K562 (cell line): ENCODE results near the gene CD2.

Experiments
- CBFB ChIP-seq: sonication (generic); formaldehyde crosslinking; IDR thresholded peaks from 2 replicates; pipeline ENCODE4 v1.4.0; 2020; ENCODE audit warnings: mild to moderate bottlenecking, missing genetic modification reagents
- JUN ChIP-seq, 2 experiments: sonication (generic) in 1 of 2; formaldehyde crosslinking in 1 of 2; IDR thresholded peaks; 2 replicates each; pipeline versions ENCODE4 v1.6.1 to v1.8.0; 2012 to 2022; ENCODE audit warnings: borderline replicate concordance in 2 of 2, mild to moderate bottlenecking in 2 of 2, improper control_type of control experiment in 1 of 2, low read depth in 1 of 2, low read length in 1 of 2, missing genetic modification reagents in 1 of 2
- POLR2A ChIP-seq: fragments of 450-650 bp; conservative IDR thresholded peaks from 2 replicates; pipeline ENCODE4 v1.6.1; 2016
- RAD21 ChIP-seq, 2 experiments: fragments of 250-450 bp in 1 of 2; fragments of 450-650 bp in 1 of 2; sonication (Bioruptor Pico) in 1 of 2; formaldehyde crosslinking in 1 of 2; IDR thresholded peaks in 1 of 2; conservative IDR thresholded peaks in 1 of 2; 2 replicates each; pipeline versions ENCODE4 v1.4.0 to v1.8.0; 2020 to 2022; ENCODE audit warnings: mild to moderate bottlenecking in 2 of 2, moderate library complexity in 1 of 2
- RBM17 ChIP-seq: fragments of 200-400 bp; formaldehyde crosslinking; IDR thresholded peaks from 2 replicates; pipeline ENCODE4 v1.6.1; 2017; ENCODE audit warnings: low read depth, mild to moderate bottlenecking, low read length, borderline replicate concordance
- TF ChIP-seq, protein P1 (sequence below): fragments of 450-650 bp; formaldehyde crosslinking; IDR thresholded peaks from 2 replicates; pipeline ENCODE4 v1.4.0; 2022; ENCODE audit warnings: mild to moderate bottlenecking, moderate library complexity
- TF ChIP-seq, protein P2 (sequence below): sonication (generic); formaldehyde crosslinking; IDR thresholded peaks from 2 replicates; pipeline ENCODE4 v1.8.1; 2022; ENCODE audit warnings: missing genetic modification reagents
- TF ChIP-seq, protein P3 (sequence below): fragments of 450-650 bp; formaldehyde crosslinking; conservative IDR thresholded peaks from 2 replicates; pipeline ENCODE4 v1.4.0; 2022; ENCODE audit warnings: mild to moderate bottlenecking, missing genetic modification characterization
- TF ChIP-seq, protein P4 (sequence below): fragments of 250-450 bp; sonication (Bioruptor Pico); IDR thresholded peaks from 2 replicates; pipeline ENCODE4 v1.4.0; 2020
- TF ChIP-seq, protein P5 (sequence below), 3 experiments: IDR thresholded peaks in 2 of 3; conservative IDR thresholded peaks in 1 of 3; 2 replicates each; pipeline ENCODE4 v1.5.1; 2011 to 2012; ENCODE audit warnings: low read length in 3 of 3, mild to moderate bottlenecking in 3 of 3, control low read depth in 2 of 3, improper control_type of control experiment in 1 of 3, inconsistent platforms in 1 of 3, low read depth in 1 of 3, mixed read lengths in 1 of 3, moderate library complexity in 1 of 3; ENCODE audit not compliant: insufficient read depth in 2 of 3
- TF ChIP-seq, protein P6 (sequence below): fragments of 450-650 bp; IDR thresholded peaks from 2 replicates; pipeline ENCODE4 v1.6.1; 2017; ENCODE audit warnings: mild to moderate bottlenecking, moderate library complexity

DNA sequence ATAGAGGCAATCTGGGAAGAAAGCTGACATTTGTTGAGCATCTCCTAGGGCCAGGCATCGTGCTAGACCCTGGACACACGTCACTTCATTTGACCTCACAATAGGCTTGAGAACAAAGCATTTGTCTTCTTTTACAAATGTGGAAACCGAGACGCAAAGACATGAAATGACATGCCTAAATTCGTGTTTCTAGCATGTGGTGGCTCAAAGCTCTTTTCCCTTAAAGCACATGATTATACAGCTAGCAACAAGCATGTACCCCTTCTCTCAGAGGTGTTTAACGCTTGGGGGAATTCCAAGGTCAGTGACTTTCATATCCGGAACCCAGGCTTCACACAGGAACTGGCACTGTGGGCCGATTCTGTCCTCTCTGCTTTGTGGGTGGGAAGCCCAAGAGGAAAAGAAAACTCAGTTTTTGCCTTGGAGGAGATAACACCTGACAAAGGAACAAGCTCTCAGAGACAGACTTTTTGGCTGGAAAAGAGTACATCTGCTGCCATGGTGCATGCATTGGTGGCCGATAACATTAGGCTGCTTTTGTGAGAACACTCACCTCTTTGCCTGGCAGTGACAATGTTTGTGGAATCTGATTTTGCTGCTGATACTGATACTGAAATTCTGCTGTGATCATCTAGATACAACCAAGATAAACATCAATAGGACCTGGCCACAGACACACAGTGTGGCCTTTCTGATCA, 15.4 kb upstream of the CD2 start:
- TF ChIP-seq, protein P1, sequence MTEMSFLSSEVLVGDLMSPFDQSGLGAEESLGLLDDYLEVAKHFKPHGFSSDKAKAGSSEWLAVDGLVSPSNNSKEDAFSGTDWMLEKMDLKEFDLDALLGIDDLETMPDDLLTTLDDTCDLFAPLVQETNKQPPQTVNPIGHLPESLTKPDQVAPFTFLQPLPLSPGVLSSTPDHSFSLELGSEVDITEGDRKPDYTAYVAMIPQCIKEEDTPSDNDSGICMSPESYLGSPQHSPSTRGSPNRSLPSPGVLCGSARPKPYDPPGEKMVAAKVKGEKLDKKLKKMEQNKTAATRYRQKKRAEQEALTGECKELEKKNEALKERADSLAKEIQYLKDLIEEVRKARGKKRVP, result no peak
- TF ChIP-seq JUN (IDR thresholded peaks at IDR 0.05; ENCODE audit: borderline replicate concordance, low read depth, low read length), result no peak
- TF ChIP-seq JUN (CRISPR knock-in tag; IDR thresholded peaks at IDR 0.05; ENCODE audit: borderline replicate concordance), result no peak
- TF ChIP-seq, protein P2, sequence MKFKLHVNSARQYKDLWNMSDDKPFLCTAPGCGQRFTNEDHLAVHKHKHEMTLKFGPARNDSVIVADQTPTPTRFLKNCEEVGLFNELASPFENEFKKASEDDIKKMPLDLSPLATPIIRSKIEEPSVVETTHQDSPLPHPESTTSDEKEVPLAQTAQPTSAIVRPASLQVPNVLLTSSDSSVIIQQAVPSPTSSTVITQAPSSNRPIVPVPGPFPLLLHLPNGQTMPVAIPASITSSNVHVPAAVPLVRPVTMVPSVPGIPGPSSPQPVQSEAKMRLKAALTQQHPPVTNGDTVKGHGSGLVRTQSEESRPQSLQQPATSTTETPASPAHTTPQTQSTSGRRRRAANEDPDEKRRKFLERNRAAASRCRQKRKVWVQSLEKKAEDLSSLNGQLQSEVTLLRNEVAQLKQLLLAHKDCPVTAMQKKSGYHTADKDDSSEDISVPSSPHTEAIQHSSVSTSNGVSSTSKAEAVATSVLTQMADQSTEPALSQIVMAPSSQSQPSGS, result no peak
- TF ChIP-seq, protein P3, sequence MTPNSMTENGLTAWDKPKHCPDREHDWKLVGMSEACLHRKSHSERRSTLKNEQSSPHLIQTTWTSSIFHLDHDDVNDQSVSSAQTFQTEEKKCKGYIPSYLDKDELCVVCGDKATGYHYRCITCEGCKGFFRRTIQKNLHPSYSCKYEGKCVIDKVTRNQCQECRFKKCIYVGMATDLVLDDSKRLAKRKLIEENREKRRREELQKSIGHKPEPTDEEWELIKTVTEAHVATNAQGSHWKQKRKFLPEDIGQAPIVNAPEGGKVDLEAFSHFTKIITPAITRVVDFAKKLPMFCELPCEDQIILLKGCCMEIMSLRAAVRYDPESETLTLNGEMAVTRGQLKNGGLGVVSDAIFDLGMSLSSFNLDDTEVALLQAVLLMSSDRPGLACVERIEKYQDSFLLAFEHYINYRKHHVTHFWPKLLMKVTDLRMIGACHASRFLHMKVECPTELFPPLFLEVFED (CRISPR knock-in tag), result no peak
- TF ChIP-seq, protein P4, sequence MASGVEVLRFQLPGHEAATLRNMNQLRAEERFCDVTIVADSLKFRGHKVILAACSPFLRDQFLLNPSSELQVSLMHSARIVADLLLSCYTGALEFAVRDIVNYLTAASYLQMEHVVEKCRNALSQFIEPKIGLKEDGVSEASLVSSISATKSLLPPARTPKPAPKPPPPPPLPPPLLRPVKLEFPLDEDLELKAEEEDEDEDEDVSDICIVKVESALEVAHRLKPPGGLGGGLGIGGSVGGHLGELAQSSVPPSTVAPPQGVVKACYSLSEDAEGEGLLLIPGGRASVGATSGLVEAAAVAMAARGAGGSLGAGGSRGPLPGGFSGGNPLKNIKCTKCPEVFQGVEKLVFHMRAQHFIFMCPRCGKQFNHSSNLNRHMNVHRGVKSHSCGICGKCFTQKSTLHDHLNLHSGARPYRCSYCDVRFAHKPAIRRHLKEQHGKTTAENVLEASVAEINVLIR (CRISPR knock-in tag), result no peak
- no peak for TF ChIP-seq POLR2A
- TF ChIP-seq, protein P5, sequence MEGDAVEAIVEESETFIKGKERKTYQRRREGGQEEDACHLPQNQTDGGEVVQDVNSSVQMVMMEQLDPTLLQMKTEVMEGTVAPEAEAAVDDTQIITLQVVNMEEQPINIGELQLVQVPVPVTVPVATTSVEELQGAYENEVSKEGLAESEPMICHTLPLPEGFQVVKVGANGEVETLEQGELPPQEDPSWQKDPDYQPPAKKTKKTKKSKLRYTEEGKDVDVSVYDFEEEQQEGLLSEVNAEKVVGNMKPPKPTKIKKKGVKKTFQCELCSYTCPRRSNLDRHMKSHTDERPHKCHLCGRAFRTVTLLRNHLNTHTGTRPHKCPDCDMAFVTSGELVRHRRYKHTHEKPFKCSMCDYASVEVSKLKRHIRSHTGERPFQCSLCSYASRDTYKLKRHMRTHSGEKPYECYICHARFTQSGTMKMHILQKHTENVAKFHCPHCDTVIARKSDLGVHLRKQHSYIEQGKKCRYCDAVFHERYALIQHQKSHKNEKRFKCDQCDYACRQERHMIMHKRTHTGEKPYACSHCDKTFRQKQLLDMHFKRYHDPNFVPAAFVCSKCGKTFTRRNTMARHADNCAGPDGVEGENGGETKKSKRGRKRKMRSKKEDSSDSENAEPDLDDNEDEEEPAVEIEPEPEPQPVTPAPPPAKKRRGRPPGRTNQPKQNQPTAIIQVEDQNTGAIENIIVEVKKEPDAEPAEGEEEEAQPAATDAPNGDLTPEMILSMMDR (IDR thresholded peaks at IDR 0.05 in 2 of 3, conservative IDR thresholded peaks at IDR 0.05 in 1 of 3; ENCODE audit: insufficient read depth in 2 of 3, low read depth in 1 of 3, low read length in 3 of 3), result no peak
- TF ChIP-seq, protein P6, sequence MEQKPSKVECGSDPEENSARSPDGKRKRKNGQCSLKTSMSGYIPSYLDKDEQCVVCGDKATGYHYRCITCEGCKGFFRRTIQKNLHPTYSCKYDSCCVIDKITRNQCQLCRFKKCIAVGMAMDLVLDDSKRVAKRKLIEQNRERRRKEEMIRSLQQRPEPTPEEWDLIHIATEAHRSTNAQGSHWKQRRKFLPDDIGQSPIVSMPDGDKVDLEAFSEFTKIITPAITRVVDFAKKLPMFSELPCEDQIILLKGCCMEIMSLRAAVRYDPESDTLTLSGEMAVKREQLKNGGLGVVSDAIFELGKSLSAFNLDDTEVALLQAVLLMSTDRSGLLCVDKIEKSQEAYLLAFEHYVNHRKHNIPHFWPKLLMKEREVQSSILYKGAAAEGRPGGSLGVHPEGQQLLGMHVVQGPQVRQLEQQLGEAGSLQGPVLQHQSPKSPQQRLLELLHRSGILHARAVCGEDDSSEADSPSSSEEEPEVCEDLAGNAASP, result no peak
- no peak for TF ChIP-seq CBFB (CRISPR knock-in tag)
- TF ChIP-seq RAD21 (CRISPR knock-in tag; conservative IDR thresholded peaks at IDR 0.05 in 1 of 2, IDR thresholded peaks at IDR 0.05 in 1 of 2), result no peak
- no peak for TF ChIP-seq RBM17
